DND-41 (cell line): Measurements from ENCODE around the gene CWC15.

Experiments used
- CTCF ChIP-seq: IDR thresholded peaks from 2 replicates; pipeline ENCODE4 v1.5.1; 2012; ENCODE audit warnings: borderline replicate concordance, low read length, moderate library complexity, mild to moderate bottlenecking; ENCODE audit not compliant: poor library complexity, severe bottlenecking; ENCODE audit errors: extremely low read depth
- EZH2 ChIP-seq: IDR thresholded peaks from 3 replicates; pipeline ENCODE4 v1.6.1; 2012; ENCODE audit warnings: borderline replicate concordance, low read depth, mild to moderate bottlenecking, moderate library complexity, low read length, inconsistent platforms; ENCODE audit not compliant: severe bottlenecking

- TF ChIP-seq EZH2 (no peak), CTCF (no peak)
Measured at GRCh38 chr11:94964934-94965333, 8.4 kb downstream of the CWC15 start.
